Measurements from ENCODE around the gene FUCA2. TPM values are rescaled to one million over a fixed set of nuclear protein-coding genes. Genes with fewer than 3 reads are reported as not detected.

FUCA2 gene
- total RNA-seq, 1 donor from 2014 or later: 71.0 TPM

- Histone ChIP-seq H3K27me3 (ENCODE audit: control insufficient read depth, insufficient read depth, low read length) (no peaks in the 10 kb centered on the region), H3K4me3 (ENCODE audit: low read depth, low read length) (no peak overlapping the region), H3K36me3 (ENCODE audit: control insufficient read depth, insufficient read depth, low read length) (no peaks in the 10 kb centered on the region)
- TF ChIP-seq CTCF (IDR thresholded peaks at IDR 0.05; ENCODE audit: insufficient read depth, low read length, poor library complexity, severe bottlenecking): no peak
- DNase-seq (ENCODE audit: low read depth): no peak
Observed at GRCh38 chr6:143490244-143490643, 21.3 kb downstream of the FUCA2 start.

GRCh38 chr6:143486752-143487151 is 24.8 kb downstream of the FUCA2 start:
- TF ChIP-seq CTCF (IDR thresholded peaks at IDR 0.05; ENCODE audit: insufficient read depth, low read length, poor library complexity, severe bottlenecking): no peak
- no peak for DNase-seq (ENCODE audit: low read depth)
- no peaks in the 10 kb centered on the region for H3K36me3 ChIP-seq (ENCODE audit: control insufficient read depth, insufficient read depth, low read length)
- no peak overlapping the region for H3K4me3 ChIP-seq (ENCODE audit: low read depth, low read length)
- no peaks in the 10 kb centered on the region for H3K27me3 ChIP-seq (ENCODE audit: control insufficient read depth, insufficient read depth, low read length)

- H3K27me3 ChIP-seq (ENCODE audit: control insufficient read depth, insufficient read depth, low read length): no peaks in the 10 kb centered on the region
- no peak for DNase-seq (ENCODE audit: low read depth)
- no peaks in the 10 kb centered on the region for H3K36me3 ChIP-seq (ENCODE audit: control insufficient read depth, insufficient read depth, low read length)
- H3K4me3 ChIP-seq (ENCODE audit: low read depth, low read length): no peak overlapping the region
- TF ChIP-seq CTCF (IDR thresholded peaks at IDR 0.05; ENCODE audit: insufficient read depth, low read length, poor library complexity, severe bottlenecking): no peak
Observed at GRCh38 chr6:143485967-143486366, 25.6 kb downstream of the FUCA2 start.

GRCh38 chr6:143482593-143482992 is 28.9 kb downstream of the FUCA2 start:
- no peak overlapping the region for H3K4me3 ChIP-seq (ENCODE audit: low read depth, low read length)
- H3K36me3 ChIP-seq (ENCODE audit: control insufficient read depth, insufficient read depth, low read length): no peaks in the 10 kb centered on the region
- no peak for TF ChIP-seq CTCF (IDR thresholded peaks at IDR 0.05; ENCODE audit: insufficient read depth, low read length, poor library complexity, severe bottlenecking)
- H3K27me3 ChIP-seq (ENCODE audit: control insufficient read depth, insufficient read depth, low read length): no peaks in the 10 kb centered on the region
- DNase-seq (ENCODE audit: low read depth): no peak

GRCh38 chr6:143478479-143479062 is 32.9 kb downstream of the FUCA2 start:
- Histone ChIP-seq H3K36me3 (ENCODE audit: control insufficient read depth, insufficient read depth, low read length) (no peaks in the 10 kb centered on the region), H3K27me3 (ENCODE audit: control insufficient read depth, insufficient read depth, low read length) (no peaks in the 10 kb centered on the region), H3K4me3 (ENCODE audit: low read depth, low read length) (no peak overlapping the region)
- DNase-seq (ENCODE audit: low read depth): no peak
- no peak for TF ChIP-seq CTCF (IDR thresholded peaks at IDR 0.05; ENCODE audit: insufficient read depth, low read length, poor library complexity, severe bottlenecking)

GRCh38 chr6:143476545-143476944 is 35.0 kb downstream of the FUCA2 start:
- no peak overlapping the region for H3K4me3 ChIP-seq (ENCODE audit: low read depth, low read length)
- no peaks in the 10 kb centered on the region for H3K27me3 ChIP-seq (ENCODE audit: control insufficient read depth, insufficient read depth, low read length)
- no peaks in the 10 kb centered on the region for H3K36me3 ChIP-seq (ENCODE audit: control insufficient read depth, insufficient read depth, low read length)
- DNase-seq (ENCODE audit: low read depth): no peak
- TF ChIP-seq CTCF (IDR thresholded peaks at IDR 0.05; ENCODE audit: insufficient read depth, low read length, poor library complexity, severe bottlenecking): no peak

Measured in kidney epithelial cell (primary cell).